Endodermal cell (in vitro differentiated cells): ENCODE data around the gene RNF125. TPM values are rescaled to one million over a fixed set of nuclear protein-coding genes. Genes with fewer than 3 reads are reported as not detected.

Source experiments
- DNase-seq: peaks from one replicate; pipeline ENCODE4 v3.0.0-alpha.2; 2017
- H3K27ac ChIP-seq: 2 replicates; pipeline ENCODE4 v1.5.1; 2013; ENCODE audit warnings: mild to moderate bottlenecking, low read depth, low read length, moderate library complexity
- H3K27me3 ChIP-seq: 2 replicates; pipeline ENCODE4 v1.6.1; 2013; ENCODE audit warnings: mild to moderate bottlenecking, low read length, moderate library complexity; ENCODE audit not compliant: insufficient read depth, control insufficient read depth, poor library complexity, severe bottlenecking
- H3K36me3 ChIP-seq: 2 replicates; pipeline ENCODE4 v1.7.0; 2013; ENCODE audit warnings: mild to moderate bottlenecking, low read length, moderate library complexity; ENCODE audit not compliant: control insufficient read depth, insufficient read depth
- H3K4me1 ChIP-seq: one replicate; pipeline ENCODE4 v1.7.0; 2013; ENCODE audit warnings: low read length; ENCODE audit not compliant: control insufficient read depth, insufficient read depth
- H3K4me3 ChIP-seq: 2 replicates; pipeline ENCODE4 v1.5.1; 2013; ENCODE audit warnings: mild to moderate bottlenecking, low read length, moderate library complexity
- H3K9ac ChIP-seq: 2 replicates; pipeline ENCODE4 v1.6.1; 2013; ENCODE audit warnings: mild to moderate bottlenecking, low read length, moderate library complexity; ENCODE audit not compliant: poor library complexity, severe bottlenecking; ENCODE audit errors: extremely low read depth
- H3K9me3 ChIP-seq: 2 replicates; pipeline ENCODE4 v1.6.1; 2013; ENCODE audit warnings: mild to moderate bottlenecking, low read length, moderate library complexity; ENCODE audit not compliant: control insufficient read depth
- H3K27ac Mint-ChIP-seq: 2 replicates; pipeline ENCODE4 v1.8.0; 2020; ENCODE audit warnings: mixed read lengths
- H3K27me3 Mint-ChIP-seq: 2 replicates; pipeline ENCODE4 v1.8.0; 2021; ENCODE audit warnings: mild to moderate bottlenecking, mixed read lengths; ENCODE audit not compliant: insufficient read depth
- H3K36me3 Mint-ChIP-seq: 2 replicates; pipeline ENCODE4 v1.8.0; 2020; ENCODE audit warnings: low read depth, mixed read lengths
- H3K4me1 Mint-ChIP-seq: 2 replicates; pipeline ENCODE4 v1.8.0; 2020; ENCODE audit warnings: mixed read lengths
- H3K4me3 Mint-ChIP-seq: 2 replicates; pipeline ENCODE4 v1.8.0; 2020; ENCODE audit warnings: mild to moderate bottlenecking, moderate library complexity, mixed read lengths
- H3K9me3 Mint-ChIP-seq: 2 replicates; pipeline ENCODE4 v1.8.0; 2020; ENCODE audit warnings: mild to moderate bottlenecking, mixed read lengths
- CTCF ChIP-seq: fragments of 200-600 bp; sonication (generic); conservative IDR thresholded peaks from 2 replicates; pipeline ENCODE4 v1.5.0; 2021; ENCODE audit warnings: antibody characterized with exemption, mild to moderate bottlenecking
- WGBS, 2 experiments: methylation state at CpG; one replicate each; pipeline versions ENCODE4 v1.1.5 to v1.1.7; 2013; ENCODE audit warnings: missing lambda C conversion rate in 2 of 2, mixed read lengths in 1 of 2; ENCODE audit not compliant: insufficient coverage in 1 of 2, insufficient read length in 1 of 2; 5-methylcytosine and 5-hydroxymethylcytosine counted together
- total RNA-seq, 2 donors: library from RNA; stranded (reverse); fragmentation: NEBNext Ultra II Directional in 1 of 2; extraction: Animal tissue kit (Norgen Biotek cat#: 25700) in 1 of 2; gene quantifications; 2 replicates in 1 of 2; 3 replicates in 1 of 2; pipeline ENCODE4 v1.2.1, GENCODE V29; 2021

RNF125 gene
- total RNA-seq, 2 donors from 2014 or later = 19.3 to 29.3 TPM

DNA sequence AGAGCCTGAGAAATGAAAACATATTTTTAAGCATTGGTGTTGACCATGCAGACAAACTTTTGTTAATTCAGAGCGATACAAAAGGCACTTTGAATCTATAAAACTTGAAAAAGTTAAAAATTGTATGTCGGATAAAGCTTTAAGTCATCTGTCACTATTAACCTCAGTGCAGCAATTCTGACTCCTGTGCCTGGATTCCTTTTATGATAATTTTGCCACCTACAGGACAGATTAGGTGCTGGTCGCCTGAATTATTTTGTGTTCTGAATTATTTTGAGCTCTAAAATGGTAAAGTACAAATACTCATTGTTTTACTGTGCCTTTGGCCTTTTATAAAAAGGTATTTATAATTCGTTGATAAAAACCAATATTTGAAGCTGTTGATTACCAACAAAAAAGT is 53.7 kb downstream of the RNF125 start:
- no peak overlapping the region for H3K4me3 ChIP-seq
- no peak for DNase-seq
- no peak overlapping the region for H3K4me3 Mint-ChIP-seq
- peak; percentile 61 for TF ChIP-seq CTCF
- peaks cover 50% of the 10 kb centered on the region for H3K36me3 Mint-ChIP-seq
- H3K4me1 ChIP-seq = no peaks in the 10 kb centered on the region
- H3K4me1 Mint-ChIP-seq = no peaks in the 10 kb centered on the region
- no peaks in the 10 kb centered on the region for H3K9me3 Mint-ChIP-seq
- WGBS, 2 experiments = 85 to 97% methylated on average over 3 to 4 of the region's 4 CpGs
- no peak overlapping the region for H3K27ac ChIP-seq
- no peak overlapping the region for H3K27ac Mint-ChIP-seq
- H3K36me3 ChIP-seq = peaks cover 73% of the 10 kb centered on the region
- H3K27me3 Mint-ChIP-seq = no peaks in the 10 kb centered on the region
- H3K27me3 ChIP-seq = no peaks in the 10 kb centered on the region
- no peaks in the 10 kb centered on the region for H3K9me3 ChIP-seq
- H3K9ac ChIP-seq = no peak overlapping the region

- no peak overlapping the region for H3K27ac ChIP-seq
- H3K4me1 Mint-ChIP-seq = no peaks in the 10 kb centered on the region
- H3K4me1 ChIP-seq = no peaks in the 10 kb centered on the region
- H3K9me3 ChIP-seq = no peaks in the 10 kb centered on the region
- TF ChIP-seq CTCF = no peak
- no peak for DNase-seq
- H3K9ac ChIP-seq = no peak overlapping the region
- peaks cover 39% of the 10 kb centered on the region for H3K36me3 Mint-ChIP-seq
- H3K4me3 Mint-ChIP-seq = no peak overlapping the region
- no peak overlapping the region for H3K27ac Mint-ChIP-seq
- 93% methylated on average over 1 of the region's 1 CpG for WGBS, 2 experiments
- no peaks in the 10 kb centered on the region for H3K27me3 Mint-ChIP-seq
- H3K4me3 ChIP-seq = no peak overlapping the region
- H3K27me3 ChIP-seq = no peaks in the 10 kb centered on the region
- H3K9me3 Mint-ChIP-seq = no peaks in the 10 kb centered on the region
- H3K36me3 ChIP-seq = peaks cover 55% of the 10 kb centered on the region
These were observed 55.6 kb downstream of the RNF125 start for GRCh38 chr18:32074206-32074605.

- no peaks in the 10 kb centered on the region for H3K9me3 Mint-ChIP-seq
- H3K4me1 ChIP-seq = no peaks in the 10 kb centered on the region
- DNase-seq = no peak
- H3K36me3 ChIP-seq = peaks cover 11% of the 10 kb centered on the region
- no peak overlapping the region for H3K4me3 Mint-ChIP-seq
- H3K27ac ChIP-seq = no peak overlapping the region
- no peak overlapping the region for H3K9ac ChIP-seq
- H3K27me3 Mint-ChIP-seq = no peaks in the 10 kb centered on the region
- no peak for TF ChIP-seq CTCF
- 73% methylated on average over 2 of the region's 2 CpGs; no CpG with 5 or more reads in 1 of the 2 experiments for WGBS, 2 experiments
- no peak overlapping the region for H3K27ac Mint-ChIP-seq
- H3K9me3 ChIP-seq = no peaks in the 10 kb centered on the region
- peaks cover 16% of the 10 kb centered on the region for H3K36me3 Mint-ChIP-seq
- H3K27me3 ChIP-seq = no peaks in the 10 kb centered on the region
- no peak overlapping the region for H3K4me3 ChIP-seq
- no peaks in the 10 kb centered on the region for H3K4me1 Mint-ChIP-seq
These were observed 60.2 kb downstream of the RNF125 start for GRCh38 chr18:32078845-32079244.
